Occipital lobe (tissue), 2 donors: ENCODE results near the gene AKAP7. TPM values are rescaled to one million over a fixed set of nuclear protein-coding genes. Genes with fewer than 3 reads are reported as not detected.
"Not testable (repeated sequence)": the region's sequence is repeated elsewhere in the genome, so short reads cannot be mapped to it uniquely, and the experiment has no call there.

Source experiments
- DNase-seq: peaks from one replicate; lab custom pipeline; 2025; lab: John Stamatoyannopoulos, UW
- total RNA-seq: library from RNA; depleted of rRNA; stranded (reverse); fragments of >200 nt; gene quantifications from one replicate; pipeline ENCODE4 v1.2.3, GENCODE V29; 2014

Gene AKAP7
- total RNA-seq = 212 TPM

GRCh38 chr6:131135244-131136020 is at the start of gene AKAP7:
TSS of gene AKAP7 (plus strand) at chr6:131135467. CDS start at chr6:131135764, 297 bp downstream.
- DNase-seq = peak; percentile 78

DNA sequence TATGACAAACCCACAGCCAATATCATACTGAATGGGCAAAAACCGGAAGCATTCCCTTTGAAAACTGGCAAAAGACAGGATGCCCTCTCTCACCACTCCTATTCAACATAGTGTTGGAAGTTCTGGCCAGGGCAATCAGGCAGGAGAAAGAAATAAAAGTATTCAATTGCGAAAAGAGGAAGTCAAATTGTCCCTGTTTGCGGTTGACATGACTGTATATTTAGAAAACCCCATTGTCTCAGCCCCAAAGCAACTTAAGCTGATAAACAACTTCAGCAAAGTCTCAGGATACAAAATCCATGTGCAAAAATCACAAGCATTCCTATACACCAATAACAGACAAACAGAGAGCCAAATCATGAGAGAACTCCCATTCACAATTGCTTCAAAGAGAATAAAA is 44.9 kb upstream of the AKAP7 start:
- DNase-seq = not testable (repeated sequence)

DNA sequence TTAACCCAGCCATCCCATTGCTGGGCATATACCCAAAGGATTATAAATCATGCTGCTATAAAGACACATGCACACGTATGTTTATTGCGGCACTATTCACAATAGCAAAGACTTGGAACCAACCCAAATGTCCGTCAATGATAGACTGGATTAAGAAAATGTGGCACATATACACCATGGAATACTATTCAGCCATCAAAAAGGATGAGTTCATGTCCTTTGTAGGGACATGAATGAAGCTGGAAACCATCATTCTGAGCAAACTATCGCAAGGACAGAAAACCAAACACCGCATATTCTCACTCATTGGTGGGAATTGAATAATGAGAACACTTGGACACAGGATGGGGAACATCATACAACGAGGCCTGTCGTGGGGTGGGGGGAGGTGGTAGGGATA is 43.3 kb upstream of the AKAP7 start:
- not testable (repeated sequence) for DNase-seq

GRCh38 chr6:131093334-131093733 is 41.9 kb upstream of the AKAP7 start:
- no peak for DNase-seq

DNA sequence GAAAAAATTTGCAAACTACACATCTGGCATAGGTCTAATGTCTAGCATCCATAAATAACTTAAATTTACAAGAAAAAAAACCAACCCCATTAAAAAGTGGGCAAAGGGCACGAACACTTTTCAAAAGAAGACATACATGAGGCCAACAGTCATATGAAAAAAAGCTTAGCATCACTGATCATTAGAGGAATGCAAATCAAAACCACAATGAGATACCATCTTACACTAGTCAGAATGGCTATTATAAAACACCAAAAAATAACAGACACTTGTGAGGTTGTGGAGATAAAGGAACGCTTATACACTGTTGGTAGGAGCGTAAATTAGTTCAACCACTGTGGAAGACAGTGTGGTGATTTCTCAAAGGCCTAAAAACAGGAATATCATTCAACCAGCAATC is 38.5 kb upstream of the AKAP7 start:
- DNase-seq = no peak

GRCh38 chr6:131101911-131102680 is 33.2 kb upstream of the AKAP7 start:
- DNase-seq = no peak

DNA sequence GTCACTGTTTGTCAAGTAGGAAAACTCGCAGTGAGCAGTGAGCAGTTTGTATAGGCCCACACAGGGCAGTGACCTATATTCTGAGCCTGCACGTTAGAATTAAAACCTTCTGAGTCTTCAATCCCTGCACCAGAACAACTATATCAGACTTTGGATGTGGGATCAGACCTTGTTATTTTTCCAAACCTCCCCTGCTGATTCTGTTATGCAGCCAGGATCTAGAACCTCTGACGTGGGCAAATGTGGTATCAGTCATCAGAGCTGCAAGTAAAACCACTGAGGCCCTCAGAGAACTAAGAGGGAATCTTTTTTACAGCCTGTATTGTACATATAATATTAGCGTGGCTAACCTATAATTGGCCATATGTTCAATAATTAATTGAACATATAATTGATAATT is 32.0 kb upstream of the AKAP7 start:
- no peak for DNase-seq

DNA sequence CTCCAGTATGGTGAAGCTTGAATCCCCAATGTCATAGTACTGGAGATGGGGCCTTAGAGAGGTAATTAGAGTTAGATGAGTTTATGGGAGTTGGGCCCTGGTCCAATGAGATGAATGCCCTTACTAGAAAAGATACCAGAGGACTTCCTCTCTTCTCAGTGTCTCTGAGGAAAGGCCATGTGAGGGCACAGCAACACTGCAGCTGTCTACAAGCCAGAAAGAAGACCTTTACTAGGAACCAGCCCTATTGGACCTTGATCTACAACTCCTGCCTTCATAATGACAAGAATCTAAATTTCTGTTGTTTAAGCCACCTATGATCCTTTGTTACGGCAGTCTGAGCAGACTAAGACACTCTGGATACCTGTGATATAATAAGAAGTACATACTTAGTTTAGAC is 31.4 kb upstream of the AKAP7 start:
- no peak for DNase-seq

DNA sequence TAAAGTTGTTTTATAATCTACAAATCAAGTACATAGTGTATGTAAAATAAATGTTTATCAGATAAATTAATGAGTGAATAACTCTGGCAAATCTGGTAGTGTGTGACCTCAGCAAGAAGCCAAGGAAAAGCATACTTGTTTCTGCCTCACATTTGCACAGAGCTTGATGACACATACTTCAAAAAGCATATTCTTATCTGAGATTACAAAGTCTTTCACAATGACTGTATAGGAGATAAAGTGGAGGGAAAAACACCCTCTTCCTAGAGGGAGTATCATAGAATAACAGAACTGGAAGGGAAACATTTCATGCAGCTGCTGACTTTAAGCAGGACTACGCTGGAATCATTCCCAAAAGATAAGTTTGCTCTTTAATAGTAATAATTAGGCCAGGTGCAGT is 28.1 kb upstream of the AKAP7 start:
- DNase-seq = no peak

DNA sequence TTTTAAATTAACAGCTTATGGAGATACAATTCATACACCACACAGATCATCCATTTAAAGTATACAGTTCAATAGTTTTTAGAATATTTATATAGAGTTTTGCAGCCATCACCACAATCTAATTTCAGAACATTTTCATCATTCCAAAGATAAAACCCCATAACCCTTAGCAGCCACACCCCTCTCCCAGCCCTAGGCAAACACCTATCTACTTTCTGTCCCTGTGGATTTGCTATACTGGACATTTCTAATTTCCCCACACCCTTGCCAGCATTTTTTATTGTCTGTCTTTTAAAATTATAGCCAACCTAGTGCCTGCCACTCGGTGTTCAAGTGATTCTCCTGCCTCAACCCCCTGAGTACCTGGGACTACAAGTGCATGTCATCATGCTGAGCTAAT is 23.0 kb upstream of the AKAP7 start:
- no peak for DNase-seq

- no peak for DNase-seq
Measured at GRCh38 chr6:131115651-131116050, 19.6 kb upstream of the AKAP7 start.

GRCh38 chr6:131116321-131116720 is 18.9 kb upstream of the AKAP7 start:
- DNase-seq = no peak

GRCh38 chr6:131116755-131117360 is 18.4 kb upstream of the AKAP7 start:
- DNase-seq = no peak

GRCh38 chr6:131117878-131118277 is 17.4 kb upstream of the AKAP7 start:
- no peak for DNase-seq

- DNase-seq = no peak
Measured at GRCh38 chr6:131122007-131122406, 13.3 kb upstream of the AKAP7 start.

DNA sequence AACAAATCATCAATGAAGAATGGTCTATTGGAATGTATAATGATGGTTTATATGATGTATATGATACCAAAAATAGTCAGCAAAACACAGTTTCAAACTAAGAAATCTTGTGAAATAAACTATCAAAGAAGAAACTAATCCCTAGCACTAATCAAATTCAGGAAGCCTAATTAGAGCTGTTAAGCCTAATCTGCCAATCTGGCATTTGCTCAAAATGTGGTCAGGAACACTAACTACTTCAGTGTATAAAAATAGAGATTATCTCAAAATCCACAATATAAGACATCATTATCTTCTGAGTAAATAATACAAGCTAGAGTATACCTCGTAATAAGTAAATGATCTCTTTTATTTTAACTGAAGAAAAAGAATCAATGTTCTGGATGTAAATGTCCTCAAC is 12.8 kb upstream of the AKAP7 start:
- DNase-seq = no peak

GRCh38 chr6:131124336-131125071 is 10.8 kb upstream of the AKAP7 start:
- no peak for DNase-seq

GRCh38 chr6:131125431-131125830 is 9.8 kb upstream of the AKAP7 start:
- no peak for DNase-seq

DNA sequence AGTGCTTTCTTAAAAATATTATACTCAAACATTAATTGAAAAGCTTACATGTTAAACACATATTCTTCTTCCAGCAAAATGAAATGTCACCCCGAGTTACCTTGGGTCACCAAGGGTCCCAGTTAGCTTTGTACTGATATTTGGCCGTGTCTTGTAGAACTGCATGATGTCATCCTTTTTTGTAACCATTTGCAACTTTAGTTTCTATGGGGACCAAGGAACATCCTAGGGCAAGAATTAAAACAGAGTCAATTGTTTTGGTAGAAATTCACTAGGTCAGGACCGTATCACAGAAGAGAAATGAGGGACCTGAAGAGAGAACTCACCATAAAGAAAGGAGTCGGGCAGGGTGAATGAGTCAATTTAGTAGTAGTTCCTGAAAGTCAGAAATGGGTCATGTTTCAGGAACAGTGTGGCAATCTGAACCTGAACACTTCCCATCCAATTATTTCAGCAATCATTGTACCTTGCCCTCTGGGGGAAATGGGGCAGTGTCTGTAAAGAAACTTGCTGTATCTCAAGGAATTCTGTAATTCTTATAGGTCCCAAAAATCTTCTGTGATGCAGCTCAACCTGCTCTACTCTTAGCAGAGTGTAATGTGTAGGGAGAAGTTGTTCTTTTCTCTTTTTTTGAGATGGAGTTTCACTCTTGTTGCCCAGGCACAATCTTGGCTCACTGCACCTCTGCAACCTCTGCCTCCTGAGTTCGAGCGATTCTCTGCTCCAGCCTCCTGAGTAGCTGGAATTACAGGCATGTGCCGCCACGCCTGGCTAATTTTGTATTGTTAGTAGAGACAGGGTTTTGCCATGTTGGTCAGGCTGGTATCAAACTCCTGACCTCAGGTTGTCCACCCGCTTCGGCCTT is 5.3 kb upstream of the AKAP7 start:
- DNase-seq = no peak

DNA sequence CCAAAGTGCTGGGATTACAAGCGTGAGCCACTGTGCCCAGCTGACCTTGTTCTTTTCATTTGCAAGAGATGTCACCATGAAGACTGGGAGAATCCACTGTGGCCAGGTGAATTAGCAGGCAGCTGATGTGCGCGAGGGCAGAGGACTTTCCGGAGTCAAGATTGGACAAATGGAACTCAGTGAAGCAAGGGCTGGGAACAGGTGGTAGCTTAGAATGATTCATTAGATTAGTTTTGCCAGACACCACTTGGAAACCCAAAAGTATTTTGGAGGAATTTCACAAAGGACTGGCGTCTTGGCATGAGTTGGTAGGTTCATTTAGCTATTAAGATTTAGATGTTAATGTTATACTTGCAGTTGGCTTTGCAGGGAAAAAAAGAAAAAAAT is 4.7 kb upstream of the AKAP7 start:
- DNase-seq = no peak

DNA sequence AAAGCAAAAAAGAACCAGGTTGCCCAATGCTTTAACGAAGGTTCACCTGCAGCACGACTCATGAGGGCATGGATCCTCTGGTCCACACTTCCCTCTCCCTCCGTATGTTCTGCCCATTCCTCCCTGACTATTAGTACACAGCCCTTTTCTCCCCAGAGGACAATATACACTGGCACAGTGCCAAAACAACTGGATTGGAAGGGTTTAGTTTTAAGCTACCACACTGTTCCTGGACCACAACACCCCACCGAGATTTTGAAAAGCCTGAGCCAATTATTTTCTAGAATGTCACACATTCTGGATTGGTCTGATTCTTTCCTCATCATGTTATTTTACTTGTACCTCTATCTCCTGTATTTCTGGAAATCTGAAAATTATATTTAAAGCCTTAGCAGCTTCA is 2.9 kb upstream of the AKAP7 start:
- DNase-seq = no peak
